GM21381 (cell line): Measurements from ENCODE around the gene EMILIN3.
"Not testable (repeated sequence)": the region's sequence is repeated elsewhere in the genome, so short reads cannot be mapped to it uniquely, and the experiment has no call there.

ENCODE experiments used
- ATAC-seq: cut with Tn5 transposase; IDR thresholded peaks from one replicate; pipeline ENCODE4 v1.9.1; 2021; ENCODE audit warnings: mild to moderate bottlenecking, moderate library complexity; ENCODE audit not compliant: unreplicated experiment

EMILIN3 gene

GRCh38 chr20:41320976-41321375 lies 45.6 kb downstream of the EMILIN3 start:
- no peak for ATAC-seq

GRCh38 chr20:41320441-41320840 lies 46.2 kb downstream of the EMILIN3 start:
- no peak for ATAC-seq

- ATAC-seq = no peak
Measured at GRCh38 chr20:41318271-41318649, 48.4 kb downstream of the EMILIN3 start.

GRCh38 chr20:41317546-41318270 lies 48.9 kb downstream of the EMILIN3 start, which contains the start of gene ZHX3:
TSS of gene ZHX3 (minus strand) at chr20:41317731. CDS start at chr20:41204916, 112,815 bp downstream.
- ATAC-seq = peak; percentile 95

GRCh38 chr20:41316602-41317545 lies 49.7 kb downstream of the EMILIN3 start:
- ATAC-seq = peak; percentile 54

- no peak for ATAC-seq
Measured at GRCh38 chr20:41316051-41316450, 50.6 kb downstream of the EMILIN3 start.

- no peak for ATAC-seq
Measured at GRCh38 chr20:41314386-41314785, 52.2 kb downstream of the EMILIN3 start.

GRCh38 chr20:41312009-41312408 lies 54.6 kb downstream of the EMILIN3 start:
- ATAC-seq = not testable (repeated sequence)
